ENCODE results near the gene SCART1. TPM values are rescaled to one million over a fixed set of nuclear protein-coding genes. Genes with fewer than 3 reads are reported as not detected.

Gene SCART1
- total and polyA plus RNA-seq, 2 of the 4 experiments (the other 2 are of a cell fraction), result 0.54 to 2.1 TPM

DNA sequence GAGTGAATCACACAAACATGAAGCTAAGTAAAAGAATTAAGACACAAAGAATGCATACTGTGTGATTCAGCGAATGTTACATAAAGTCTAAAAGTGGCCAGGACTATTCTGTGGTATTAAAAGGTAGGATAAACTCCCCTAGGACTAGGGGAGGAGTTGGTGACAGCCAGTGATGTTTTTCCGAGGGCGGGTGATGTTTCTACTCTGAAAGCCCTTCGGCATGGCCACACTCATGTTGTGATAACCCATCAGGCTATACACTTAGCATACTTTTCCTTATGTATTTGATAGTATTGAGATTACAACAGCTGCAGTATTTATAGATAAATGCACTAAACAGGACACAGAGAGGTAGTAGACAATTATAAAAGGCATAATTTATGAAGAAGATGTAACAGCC is 57.7 kb downstream of the SCART1 start:
- Histone ChIP-seq H3K9me1 (ENCODE audit: insufficient read depth, low read length) (no peaks in the 10 kb centered on the region), H3K4me3 (ENCODE audit: insufficient read depth, low read depth, low read length) (no peak overlapping the region), H4K20me1 (ENCODE audit: insufficient read depth, low read length) (no peaks in the 10 kb centered on the region), H4K8ac (ENCODE audit: low read depth in 2 of 2, low read length in 2 of 2) (no peak overlapping the region), H3K4me1 (ENCODE audit: control insufficient read depth, insufficient read depth, low read length) (no peaks in the 10 kb centered on the region), H2BK20ac (ENCODE audit: low read depth, low read length) (no peak overlapping the region), H4K91ac (ENCODE audit: insufficient read depth, low read depth, low read length) (no peak overlapping the region), H3K14ac (replicated peaks; ENCODE audit: low read depth, low read length) (no peak overlapping the region), H2AFZ (replicated peaks; ENCODE audit: low read length, poor library complexity) (no peak overlapping the region), H2AK9ac (replicated peaks; ENCODE audit: low read depth, low read length, poor library complexity) (no peak overlapping the region), H3K4ac (ENCODE audit: low read depth, low read length) (no peak overlapping the region), H3K27ac (ENCODE audit: insufficient read depth, low read length) (no peak overlapping the region), H3K18ac (ENCODE audit: low read depth, low read length) (no peak overlapping the region), H3K56ac (ENCODE audit: extremely low read depth, insufficient read depth, low read length) (no peak overlapping the region), H2BK120ac (ENCODE audit: low read depth, low read length) (no peak overlapping the region), H3K4me2 (ENCODE audit: low read depth, low read length) (no peak overlapping the region), H2BK5ac (ENCODE audit: low read depth, low read length, poor library complexity, severe bottlenecking) (no peak overlapping the region), H2BK15ac (ENCODE audit: low read depth, low read length) (no peak overlapping the region), H3K23ac (ENCODE audit: low read depth, low read length) (no peak overlapping the region), H3K36me3 (ENCODE audit: control insufficient read depth, insufficient read depth, low read length) (no peaks in the 10 kb centered on the region), H3K27me3 (ENCODE audit: control insufficient read depth, insufficient read depth, low read length) (no peaks in the 10 kb centered on the region), H3K9ac (ENCODE audit: low read depth, low read length) (no peak overlapping the region), H4K5ac (ENCODE audit: low read depth, low read length) (no peak overlapping the region), H3K79me1 (ENCODE audit: low read depth in 1 of 2, low read length in 2 of 2) (no peaks in the 10 kb centered on the region), H2AK5ac (ENCODE audit: low read depth, low read length) (no peak overlapping the region), H3K9me3 (ENCODE audit: control insufficient read depth, insufficient read depth, low read length) (no peaks in the 10 kb centered on the region)
- TF ChIP-seq SMC3 (IDR thresholded peaks at IDR 0.05; ENCODE audit: low read depth, low read length), result no peak
- no peak for TF ChIP-seq FOS (IDR thresholded peaks at IDR 0.05; ENCODE audit: low read depth, low read length)
- no peak for TF ChIP-seq RCOR1 (IDR thresholded peaks at IDR 0.05; ENCODE audit: insufficient replicate concordance, low read length)
- no peak for TF ChIP-seq CEBPB (IDR thresholded peaks at IDR 0.05; ENCODE audit: low read depth, low read length)
- no peak for TF ChIP-seq POLR2A (IDR thresholded peaks at IDR 0.05; ENCODE audit: low read depth, low read length)
- no peak for TF ChIP-seq MAZ (IDR thresholded peaks at IDR 0.05; ENCODE audit: borderline replicate concordance, low read depth, low read length)
- TF ChIP-seq CHD1 (IDR thresholded peaks at IDR 0.05; ENCODE audit: low read depth, low read length), result no peak
- no peak for TF ChIP-seq MAFK (IDR thresholded peaks at IDR 0.05; ENCODE audit: low read depth, low read length)
- TF ChIP-seq NFE2L2 (IDR thresholded peaks at IDR 0.05; ENCODE audit: low read depth, low read length), result no peak
- TF ChIP-seq MXI1 (IDR thresholded peaks at IDR 0.05; ENCODE audit: borderline replicate concordance, low read depth, low read length), result no peak
- TF ChIP-seq, protein P1, sequence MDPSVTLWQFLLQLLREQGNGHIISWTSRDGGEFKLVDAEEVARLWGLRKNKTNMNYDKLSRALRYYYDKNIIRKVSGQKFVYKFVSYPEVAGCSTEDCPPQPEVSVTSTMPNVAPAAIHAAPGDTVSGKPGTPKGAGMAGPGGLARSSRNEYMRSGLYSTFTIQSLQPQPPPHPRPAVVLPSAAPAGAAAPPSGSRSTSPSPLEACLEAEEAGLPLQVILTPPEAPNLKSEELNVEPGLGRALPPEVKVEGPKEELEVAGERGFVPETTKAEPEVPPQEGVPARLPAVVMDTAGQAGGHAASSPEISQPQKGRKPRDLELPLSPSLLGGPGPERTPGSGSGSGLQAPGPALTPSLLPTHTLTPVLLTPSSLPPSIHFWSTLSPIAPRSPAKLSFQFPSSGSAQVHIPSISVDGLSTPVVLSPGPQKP (IDR thresholded peaks at IDR 0.05; ENCODE audit: borderline replicate concordance, low read depth, low read length), result no peak
- TF ChIP-seq RFX5 (IDR thresholded peaks at IDR 0.05; ENCODE audit: low read depth, low read length), result no peak
- TF ChIP-seq, protein P2, sequence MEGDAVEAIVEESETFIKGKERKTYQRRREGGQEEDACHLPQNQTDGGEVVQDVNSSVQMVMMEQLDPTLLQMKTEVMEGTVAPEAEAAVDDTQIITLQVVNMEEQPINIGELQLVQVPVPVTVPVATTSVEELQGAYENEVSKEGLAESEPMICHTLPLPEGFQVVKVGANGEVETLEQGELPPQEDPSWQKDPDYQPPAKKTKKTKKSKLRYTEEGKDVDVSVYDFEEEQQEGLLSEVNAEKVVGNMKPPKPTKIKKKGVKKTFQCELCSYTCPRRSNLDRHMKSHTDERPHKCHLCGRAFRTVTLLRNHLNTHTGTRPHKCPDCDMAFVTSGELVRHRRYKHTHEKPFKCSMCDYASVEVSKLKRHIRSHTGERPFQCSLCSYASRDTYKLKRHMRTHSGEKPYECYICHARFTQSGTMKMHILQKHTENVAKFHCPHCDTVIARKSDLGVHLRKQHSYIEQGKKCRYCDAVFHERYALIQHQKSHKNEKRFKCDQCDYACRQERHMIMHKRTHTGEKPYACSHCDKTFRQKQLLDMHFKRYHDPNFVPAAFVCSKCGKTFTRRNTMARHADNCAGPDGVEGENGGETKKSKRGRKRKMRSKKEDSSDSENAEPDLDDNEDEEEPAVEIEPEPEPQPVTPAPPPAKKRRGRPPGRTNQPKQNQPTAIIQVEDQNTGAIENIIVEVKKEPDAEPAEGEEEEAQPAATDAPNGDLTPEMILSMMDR (conservative IDR thresholded peaks at IDR 0.05; ENCODE audit: low read depth, low read length), result no peak
- TF ChIP-seq BHLHE40 (IDR thresholded peaks at IDR 0.05; ENCODE audit: low read depth, low read length), result no peak
- DNase-seq, result no peak
- ChIA-PET POLR2A (ENCODE audit: unreplicated experiment) (no interaction called here), CTCF (no interaction called here)
- no peak for ATAC-seq (ENCODE audit: low read depth)
- WGBS, 2 experiments (ENCODE audit: extremely low coverage in 2 of 2, insufficient read length in 1 of 2), result no CpG with 5 or more reads among the region's 4 CpGs
- no TSS peak for BruUV-seq (replicated peaks)
- in situ Hi-C loops (cut with MboI; ENCODE audit: low sequenced_read_pairs), result no loop called here
- intact Hi-C loops (cut with micrococcal nuclease), result no loop called here
- dilution Hi-C loops (cut with HindIII; ENCODE audit: low sequenced_read_pairs, unreplicated experiment), result no loop called here
